Measurements from ENCODE around the gene MAPK13. TPM values are rescaled to one million over a fixed set of nuclear protein-coding genes. Genes with fewer than 3 reads are reported as not detected.

The MAPK13 gene
- total RNA-seq, 2 donors from 2014 or later = 14.6 to 16.0 TPM

GRCh38 chr6:36139991-36140710 lies 9.8 kb downstream of the MAPK13 start:
- no peaks in the 10 kb centered on the region for H3K36me3 ChIP-seq (ENCODE audit: control insufficient read depth, insufficient read depth, low read length)
- H3K4me3 Mint-ChIP-seq = no peak overlapping the region
- peak overlapping the region; percentile 49 for H3K27ac Mint-ChIP-seq
- TF ChIP-seq CTCF (conservative IDR thresholded peaks at IDR 0.05) = no peak
- no peak overlapping the region for H3K27ac ChIP-seq (ENCODE audit: low read depth, low read length)
- peaks cover 3% of the 10 kb centered on the region for H3K4me1 ChIP-seq (ENCODE audit: control insufficient read depth, insufficient read depth, low read length)
- peaks cover under 1% of the 10 kb centered on the region for H3K9me3 Mint-ChIP-seq
- H3K9ac ChIP-seq (ENCODE audit: extremely low read depth, low read length, poor library complexity, severe bottlenecking) = no peak overlapping the region
- H3K4me3 ChIP-seq (ENCODE audit: low read length) = no peak overlapping the region
- H3K9me3 ChIP-seq (ENCODE audit: control insufficient read depth, low read length) = no peaks in the 10 kb centered on the region
- H3K4me1 Mint-ChIP-seq = peaks cover 10% of the 10 kb centered on the region
- no peaks in the 10 kb centered on the region for H3K27me3 ChIP-seq (ENCODE audit: control insufficient read depth, insufficient read depth, low read length, poor library complexity, severe bottlenecking)
- DNase-seq = peak; percentile 56
- H3K36me3 Mint-ChIP-seq (ENCODE audit: low read depth) = peaks cover 4% of the 10 kb centered on the region
- H3K27me3 Mint-ChIP-seq (ENCODE audit: insufficient read depth) = no peaks in the 10 kb centered on the region
- 82 to 84% methylated on average over 8 of the region's 8 CpGs for WGBS, 2 experiments (ENCODE audit: insufficient coverage in 1 of 2, insufficient read length in 1 of 2)

GRCh38 chr6:36141091-36141490 lies 10.8 kb downstream of the MAPK13 start:
- Mint-ChIP-seq H3K36me3 (ENCODE audit: low read depth) (peaks cover 4% of the 10 kb centered on the region), H3K9me3 (peaks cover 1% of the 10 kb centered on the region), H3K4me1 (peaks cover 10% of the 10 kb centered on the region), H3K27ac (no peak overlapping the region), H3K4me3 (no peak overlapping the region), H3K27me3 (ENCODE audit: insufficient read depth) (no peaks in the 10 kb centered on the region)
- Histone ChIP-seq H3K9ac (ENCODE audit: extremely low read depth, low read length, poor library complexity, severe bottlenecking) (no peak overlapping the region), H3K27ac (ENCODE audit: low read depth, low read length) (no peak overlapping the region), H3K36me3 (ENCODE audit: control insufficient read depth, insufficient read depth, low read length) (no peaks in the 10 kb centered on the region), H3K9me3 (ENCODE audit: control insufficient read depth, low read length) (no peaks in the 10 kb centered on the region), H3K4me1 (ENCODE audit: control insufficient read depth, insufficient read depth, low read length) (peaks cover 3% of the 10 kb centered on the region), H3K4me3 (ENCODE audit: low read length) (no peak overlapping the region), H3K27me3 (ENCODE audit: control insufficient read depth, insufficient read depth, low read length, poor library complexity, severe bottlenecking) (no peaks in the 10 kb centered on the region)
- no peak for TF ChIP-seq CTCF (conservative IDR thresholded peaks at IDR 0.05)
- DNase-seq = no peak
- WGBS, 2 experiments (ENCODE audit: insufficient coverage in 1 of 2, insufficient read length in 1 of 2) = 94% methylated on average over 4 of the region's 4 CpGs; no CpG with 5 or more reads in 1 of the 2 experiments

DNA sequence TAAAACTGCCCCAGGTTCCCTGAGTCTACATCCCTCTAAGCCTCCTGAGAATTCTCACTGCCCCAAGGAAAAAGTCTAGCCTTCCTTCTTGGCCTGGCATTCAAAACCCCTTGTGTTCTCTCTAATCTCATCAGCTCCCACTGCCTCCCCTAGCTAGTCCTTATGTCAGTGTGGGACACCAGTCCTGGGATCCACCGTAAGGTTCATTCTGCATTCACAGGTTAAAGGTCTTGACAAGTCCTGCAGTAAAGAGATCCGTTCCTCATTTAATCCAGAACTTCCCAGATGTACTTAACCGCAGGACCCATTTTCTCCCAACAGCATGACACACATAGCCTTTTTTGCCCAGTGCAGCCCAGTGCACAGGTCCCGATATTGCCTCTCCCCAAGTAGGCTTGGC lies 11.6 kb downstream of the MAPK13 start:
- H3K27ac Mint-ChIP-seq = no peak overlapping the region
- Histone ChIP-seq H3K27ac (ENCODE audit: low read depth, low read length) (no peak overlapping the region), H3K4me1 (ENCODE audit: control insufficient read depth, insufficient read depth, low read length) (peaks cover 3% of the 10 kb centered on the region), H3K4me3 (ENCODE audit: low read length) (no peak overlapping the region), H3K9me3 (ENCODE audit: control insufficient read depth, low read length) (no peaks in the 10 kb centered on the region), H3K9ac (ENCODE audit: extremely low read depth, low read length, poor library complexity, severe bottlenecking) (no peak overlapping the region), H3K27me3 (ENCODE audit: control insufficient read depth, insufficient read depth, low read length, poor library complexity, severe bottlenecking) (no peaks in the 10 kb centered on the region), H3K36me3 (ENCODE audit: control insufficient read depth, insufficient read depth, low read length) (no peaks in the 10 kb centered on the region)
- WGBS, 2 experiments (ENCODE audit: insufficient coverage in 1 of 2, insufficient read length in 1 of 2) = 94 to 95% methylated on average over 4 of the region's 4 CpGs
- H3K4me1 Mint-ChIP-seq = peaks cover 10% of the 10 kb centered on the region
- no peak for TF ChIP-seq CTCF (conservative IDR thresholded peaks at IDR 0.05)
- H3K36me3 Mint-ChIP-seq (ENCODE audit: low read depth) = peaks cover 4% of the 10 kb centered on the region
- DNase-seq = no peak
- H3K27me3 Mint-ChIP-seq (ENCODE audit: insufficient read depth) = no peaks in the 10 kb centered on the region
- H3K4me3 Mint-ChIP-seq = no peak overlapping the region
- peaks cover 1% of the 10 kb centered on the region for H3K9me3 Mint-ChIP-seq

Data from endodermal cell (in vitro differentiated cells).